GM12878 (cell line): ENCODE results near the gene UGT2A3. TPM values are rescaled to one million over a fixed set of nuclear protein-coding genes. Genes with fewer than 3 reads are reported as not detected.

Source experiments
- ATAC-seq: fragments of 200-7000 bp; cut with Tn5 transposase; 3 replicates; pipeline ENCODE4 v1.9.1; 2020; ENCODE audit warnings: mild to moderate bottlenecking, moderate library complexity
- BruUV-seq: library from RNA; stranded (reverse); fragments of 400-500 nt; replicated peaks from 2 replicates; lab custom pipeline; 2021; lab: Mats Ljungman, UMichigan
- CTCF ChIA-PET: fragments of 300-600 bp; sonication (Branson Sonifier 250); formaldehyde crosslinking; extraction: SDS; loops from one replicate; lab custom pipeline; 2021; ENCODE audit warnings: inconsistent platforms; lab: Yijun Ruan, JAX
- POLR2A ChIA-PET: fragments of 350-600 bp; formaldehyde crosslinking; extraction: SDS; loops from one replicate; lab custom pipeline; 2021; ENCODE audit warnings: inconsistent platforms; lab: Charles Lee
- RAD21 ChIA-PET: fragments of 300-600 bp; sonication (Branson Sonifier 250); formaldehyde crosslinking; loops from one replicate; lab custom pipeline; 2023; ENCODE audit warnings: antibody characterized with exemption; ENCODE audit not compliant: unreplicated experiment; lab: Charles Lee
- SMC1A ChIA-PET: fragments of 300-600 bp; sonication (Branson Sonifier 250); formaldehyde crosslinking; loops from one replicate; lab custom pipeline; 2023; ENCODE audit not compliant: unreplicated experiment, uncharacterized antibody; lab: Charles Lee
- DNase-seq: peaks from one replicate; pipeline ENCODE4 v3.0.0-alpha.2; 2011; ENCODE audit warnings: low read depth, low spot score
- FAIRE-seq: peaks from 3 replicates; lab custom pipeline; 2011; peaks lifted over from hg19 to GRCh38; lab: Jason Lieb, UNC
- H2AFZ ChIP-seq: 2 replicates; pipeline ENCODE4 v1.6.0; 2011; ENCODE audit warnings: low read depth, low read length, control low read depth; ENCODE audit not compliant: control insufficient read depth
- H3K27ac ChIP-seq: 2 replicates; pipeline ENCODE4 v1.5.1; 2011; ENCODE audit warnings: control low read depth; ENCODE audit not compliant: control insufficient read depth, insufficient read depth
- H3K27me3 ChIP-seq, 2 experiments: replicated peaks in 1 of 2; 2 replicates each; pipeline versions ENCODE4 v1.6.0 to v1.6.1; 2011; ENCODE audit warnings: low read length in 1 of 2; ENCODE audit not compliant: control insufficient read depth in 2 of 2, insufficient read depth in 2 of 2
- H3K36me3 ChIP-seq, 2 experiments: 2 replicates each; pipeline ENCODE4 v1.5.1; 2011; ENCODE audit warnings: low read length in 1 of 2; ENCODE audit not compliant: control insufficient read depth in 2 of 2, insufficient read depth in 2 of 2
- H3K4me1 ChIP-seq: 2 replicates; pipeline ENCODE4 v1.6.1; 2011; ENCODE audit warnings: mild to moderate bottlenecking, low read length, moderate library complexity, mixed read lengths; ENCODE audit not compliant: control insufficient read depth, insufficient read depth
- H3K4me2 ChIP-seq: 2 replicates; pipeline ENCODE4 v1.6.0; 2011; ENCODE audit warnings: control low read depth; ENCODE audit not compliant: control insufficient read depth, insufficient read depth
- H3K4me3 ChIP-seq: fragments of 200-600 bp; sonication (generic); 2 replicates; pipeline ENCODE4 v1.5.1; 2016
- H3K79me2 ChIP-seq: 2 replicates; pipeline ENCODE4 v1.6.0; 2011; ENCODE audit warnings: low read length; ENCODE audit not compliant: control insufficient read depth, insufficient read depth
- H3K9ac ChIP-seq: 2 replicates; pipeline ENCODE4 v1.8.0; 2011; ENCODE audit warnings: low read length, control low read depth, mixed read lengths; ENCODE audit not compliant: control insufficient read depth, insufficient read depth
- H3K9me3 ChIP-seq: replicated peaks from 3 replicates; pipeline ENCODE4 v1.5.1; 2011; ENCODE audit warnings: mild to moderate bottlenecking, low read length; ENCODE audit not compliant: control insufficient read depth, insufficient read depth
- H4K20me1 ChIP-seq: 2 replicates; pipeline ENCODE4 v1.6.0; 2011; ENCODE audit not compliant: control insufficient read depth, insufficient read depth
- ATF2 ChIP-seq: IDR thresholded peaks from 2 replicates; pipeline ENCODE4 v1.6.1; 2012; ENCODE audit warnings: low read length, inconsistent platforms
- ATF7 ChIP-seq: fragments of 450-650 bp; IDR thresholded peaks from 2 replicates; pipeline ENCODE4 v1.6.1; 2016; ENCODE audit warnings: low read depth, mild to moderate bottlenecking
- BCLAF1 ChIP-seq: fragments of 450-650 bp; IDR thresholded peaks from 2 replicates; pipeline ENCODE4 v1.6.1; 2017; ENCODE audit warnings: antibody characterized with exemption, mild to moderate bottlenecking, moderate library complexity
- CBFB ChIP-seq: IDR thresholded peaks from 2 replicates; pipeline ENCODE4 v1.6.1; 2016; ENCODE audit warnings: antibody characterized with exemption, low read depth
- KLF5 ChIP-seq: fragments of 450-650 bp; IDR thresholded peaks from 2 replicates; pipeline ENCODE4 v1.6.1; 2014; ENCODE audit warnings: mild to moderate bottlenecking; ENCODE audit not compliant: partially characterized antibody
- NRF1 ChIP-seq: conservative IDR thresholded peaks from 2 replicates; pipeline ENCODE4 v1.6.1; 2011; ENCODE audit warnings: mild to moderate bottlenecking, low read depth, low read length, improper control_type of control experiment
- RB1 ChIP-seq: fragments of 450-650 bp; formaldehyde crosslinking; IDR thresholded peaks from 2 replicates; pipeline ENCODE4 v1.6.1; 2017; ENCODE audit warnings: mild to moderate bottlenecking, borderline replicate concordance
- RBBP5 ChIP-seq: fragments of 200-600 bp; sonication (generic); conservative IDR thresholded peaks from 2 replicates; pipeline ENCODE4 v1.6.1; 2016
- TAF1 ChIP-seq: IDR thresholded peaks from 2 replicates; pipeline ENCODE4 v1.6.1; 2011; ENCODE audit warnings: mild to moderate bottlenecking, low read depth, low read length, borderline replicate concordance
- ZNF274 ChIP-seq: IDR thresholded peaks from one replicate; pipeline ENCODE4 v1.8.0; 2011; ENCODE audit not compliant: insufficient read length, insufficient read depth
- WGBS: methylation state at CpG from one replicate; pipeline ENCODE4 v1.1.6; 2016; ENCODE audit warnings: low lambda C conversion rate; ENCODE audit not compliant: insufficient replicate concordance, insufficient coverage; ENCODE audit errors: missing lambda C conversion rate; 5-methylcytosine and 5-hydroxymethylcytosine counted together
- in situ Hi-C: fragments of 300-500 bp; cut with MboI; formaldehyde crosslinking; loops from 9 replicates; pipeline ENCODE4 v1.14.3; 2018; ENCODE audit warnings: mixed read lengths
- intact Hi-C: fragments of 100-400 bp; cut with micrococcal nuclease; formaldehyde crosslinking; loops from one replicate; pipeline ENCODE4 v1.14.2; 2022; ENCODE audit not compliant: unreplicated experiment
- polyA plus RNA-seq, 11 experiments: library from polyadenylated mRNA; depleted of rRNA in 4 of 11; unstranded in 6 of 11; stranded (reverse) in 5 of 11; fragments of >200 nt; fragmentation: Nextera tagmentation in 4 of 11; fragmentation: Illumina TruSeq in 1 of 11; extraction: Ambion mirVana in 4 of 11; extraction: Trizol in 1 of 11; gene quantifications; 1 replicate in 1 of 11; 2 replicates in 10 of 11; pipeline versions ENCODE4 v1.2.1 to v1.2.3, GENCODE V29; 2011 to 2016; ENCODE audit warnings: inconsistent platforms in 2 of 11, missing spikeins in 2 of 11, low read depth in 1 of 11
- total RNA-seq, 4 experiments: library from RNA; depleted of rRNA in 3 of 4; stranded (reverse); fragments of >200 nt in 3 of 4; fragmentation: Illumina TruSeq in 1 of 4; extraction: Trizol in 1 of 4; gene quantifications; 2 replicates each; pipeline versions ENCODE4 v1.2.1 to v1.2.3, GENCODE V29; 2013 to 2021

UGT2A3 gene
- total and polyA plus RNA-seq, 10 of the 15 experiments (the other 5 are each of a cell fraction or from before 2014, with no cell fraction given): 0.04 to 0.18 (median 0.09) TPM; not detected in 2

GRCh38 chr4:68929076-68929737 lies 22.4 kb downstream of the UGT2A3 start:
- Histone ChIP-seq H3K4me3 (no peak overlapping the region), H3K4me2 (no peak overlapping the region), H3K4me1 (no peaks in the 10 kb centered on the region), H2AFZ (no peak overlapping the region), H3K9ac (no peak overlapping the region), H4K20me1 (no peaks in the 10 kb centered on the region), H3K36me3 (no peaks in the 10 kb centered on the region), H3K9me3 (no peaks in the 10 kb centered on the region), H3K27ac (no peak overlapping the region), H3K27me3 (no peaks in the 10 kb centered on the region), H3K79me2 (no peaks in the 10 kb centered on the region)
- WGBS: 21% methylated on average over 3 of the region's 3 CpGs
- no peak for ATAC-seq
- in situ Hi-C loops: no loop called here
- SMC1A ChIA-PET: interaction anchor here (1.1 kb wide), 1 partner anchor 9 kb away, joined by 3 read pairs; no protein-coding TSS in a partner anchor
- RAD21 ChIA-PET: interaction anchor here (0.6 kb wide), 1 partner anchor 19 kb away, joined by 5 read pairs; no protein-coding TSS in a partner anchor
- POLR2A ChIA-PET: no interaction called here
- BruUV-seq: no TSS peak
- intact Hi-C loops: no loop called here
- CTCF ChIA-PET: no interaction called here
- TF ChIP-seq KLF5 (no peak), ATF7 (0 out of 2 replicates have a peak, but pooled peaks have one; percentile 40)
- no peak for FAIRE-seq
- no peak for DNase-seq

GRCh38 chr4:68927165-68927564 lies 24.4 kb downstream of the UGT2A3 start:
- no peaks in the 10 kb centered on the region for H3K4me1 ChIP-seq
- H2AFZ ChIP-seq: no peak overlapping the region
- ChIA-PET RAD21 (no interaction called here), POLR2A (no interaction called here), CTCF (no interaction called here), SMC1A (interaction anchor here (1.1 to 1.8 kb wide), 3 partner anchors 22 to 33 kb away, joined by 4 read pairs; no protein-coding TSS in a partner anchor)
- no peak overlapping the region for H3K4me2 ChIP-seq
- DNase-seq (no peak), FAIRE-seq (no peak), ATAC-seq (no peak)
- no peak overlapping the region for H3K4me3 ChIP-seq
- no peak for TF ChIP-seq ZNF274
- TF ChIP-seq ATF2: no peak
- TF ChIP-seq BCLAF1: no peak
- no peak for TF ChIP-seq TAF1
- TF ChIP-seq RB1: no peak
- TF ChIP-seq NRF1: no peak
- no peak for TF ChIP-seq RBBP5
- TF ChIP-seq CBFB: no peak
- H3K9me3 ChIP-seq: no peaks in the 10 kb centered on the region
- no TSS peak for BruUV-seq
- no peak overlapping the region for H3K27ac ChIP-seq
- WGBS: 16% methylated on average over 3 of the region's 3 CpGs
- no peaks in the 10 kb centered on the region for H3K27me3 ChIP-seq
- no peaks in the 10 kb centered on the region for H4K20me1 ChIP-seq
- in situ Hi-C loops: no loop called here
- H3K9ac ChIP-seq: no peak overlapping the region
- intact Hi-C loops: no loop called here
- H3K79me2 ChIP-seq: no peaks in the 10 kb centered on the region
- H3K36me3 ChIP-seq: no peaks in the 10 kb centered on the region
